Activated T-cell treated with anti-CD3 and anti-CD28 coated beads, Interleukin-2, amount 50 U/mL, for 24 hours (primary cell): Measurements from ENCODE around the gene SLC6A17.

Source experiments
- DNase-seq: peaks from one replicate; pipeline ENCODE4 v3.0.0-alpha.2; 2020
- H3K27ac Mint-ChIP-seq: 2 replicates; pipeline ENCODE4 v1.8.0; 2020; ENCODE audit warnings: mild to moderate bottlenecking, mixed read lengths
- H3K27me3 Mint-ChIP-seq: 2 replicates; pipeline ENCODE4 v1.8.0; 2020; ENCODE audit warnings: mixed read lengths
- H3K36me3 Mint-ChIP-seq: 2 replicates; pipeline ENCODE4 v1.8.0; 2020; ENCODE audit warnings: low read depth, mixed read lengths
- H3K4me1 Mint-ChIP-seq: 2 replicates; pipeline ENCODE4 v1.8.0; 2020; ENCODE audit warnings: low read depth, mixed read lengths
- H3K4me3 Mint-ChIP-seq: 2 replicates; pipeline ENCODE4 v1.8.0; 2020; ENCODE audit warnings: mild to moderate bottlenecking, moderate library complexity, mixed read lengths
- H3K9me3 Mint-ChIP-seq: 2 replicates; pipeline ENCODE4 v1.8.0; 2020; ENCODE audit warnings: mixed read lengths

The SLC6A17 gene

GRCh38 chr1:110210604-110211495 is 60.6 kb downstream of the SLC6A17 start:
- H3K27ac Mint-ChIP-seq = peak overlapping the region; percentile 91
- peaks cover 3% of the 10 kb centered on the region for H3K27me3 Mint-ChIP-seq
- peaks cover 63% of the 10 kb centered on the region for H3K4me1 Mint-ChIP-seq
- DNase-seq = peak; percentile 77
- no peaks in the 10 kb centered on the region for H3K9me3 Mint-ChIP-seq
- peaks cover 6% of the 10 kb centered on the region for H3K36me3 Mint-ChIP-seq
- peak overlapping the region; percentile 86 for H3K4me3 Mint-ChIP-seq

- peaks cover 71% of the 10 kb centered on the region for H3K4me1 Mint-ChIP-seq
- no peak for DNase-seq
Measured at GRCh38 chr1:110211496-110212168, 61.3 kb downstream of the SLC6A17 start.

DNA sequence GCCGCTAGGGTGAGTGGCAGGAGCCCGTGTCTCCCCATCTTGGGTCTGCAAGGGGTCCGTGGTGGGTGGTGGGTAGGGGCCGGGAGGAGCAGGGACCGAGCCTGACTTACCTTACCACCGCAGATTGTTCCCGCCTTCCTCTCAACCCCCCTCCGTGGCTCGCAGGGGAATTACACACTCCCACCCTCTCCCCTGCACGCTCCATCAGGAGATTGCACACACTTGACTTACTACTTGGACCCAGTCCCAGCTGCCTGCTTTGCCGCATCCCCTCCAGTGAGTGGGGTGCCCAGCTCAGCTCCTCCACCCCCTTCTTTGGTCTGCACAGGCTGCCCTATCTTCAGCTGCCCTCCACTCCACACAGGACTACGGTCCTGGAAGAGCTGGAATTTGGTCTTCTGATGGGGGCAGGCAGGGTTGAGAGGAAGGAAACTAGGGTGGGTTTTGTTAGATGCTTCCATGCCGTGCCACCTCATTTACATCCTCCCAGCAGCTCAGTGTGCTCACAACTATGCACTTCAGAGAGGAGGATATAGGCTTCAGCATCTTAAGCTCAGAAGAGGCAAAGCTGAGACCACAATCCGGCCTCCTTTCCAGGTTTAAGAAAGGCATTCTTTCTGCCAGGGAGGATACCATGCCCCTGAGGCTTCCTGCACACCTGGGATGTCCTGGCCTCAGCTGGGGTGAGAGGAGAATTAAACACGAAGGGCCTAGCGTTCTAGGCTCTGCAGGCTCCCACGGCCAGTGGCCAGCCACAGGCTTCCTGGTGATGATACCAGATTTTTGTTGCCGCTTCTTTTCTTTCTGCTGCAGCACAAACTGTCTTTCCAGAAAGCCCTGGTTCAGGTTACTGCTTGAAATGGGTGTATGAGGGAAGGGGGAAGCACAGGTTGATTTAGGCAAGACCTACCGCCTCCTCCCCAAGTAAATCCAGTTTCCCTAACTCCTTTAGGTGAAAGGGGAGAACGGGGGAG is 62.2 kb downstream of the SLC6A17 start:
- Mint-ChIP-seq H3K27ac (peak overlapping the region; percentile 69), H3K4me3 (peak overlapping the region; percentile 77), H3K36me3 (peaks cover 15% of the 10 kb centered on the region), H3K27me3 (peaks cover 3% of the 10 kb centered on the region), H3K9me3 (no peaks in the 10 kb centered on the region), H3K4me1 (peaks cover 74% of the 10 kb centered on the region)
- DNase-seq = no peak

More at GRCh38 chr1:110211496-110212168, 61.3 kb downstream of the SLC6A17 start:
- no peaks in the 10 kb centered on the region for H3K9me3 Mint-ChIP-seq
- H3K27me3 Mint-ChIP-seq = peaks cover 3% of the 10 kb centered on the region
- peaks cover 10% of the 10 kb centered on the region for H3K36me3 Mint-ChIP-seq
- peak overlapping the region; percentile 91 for H3K27ac Mint-ChIP-seq
- H3K4me3 Mint-ChIP-seq = peak overlapping the region; percentile 86

DNA sequence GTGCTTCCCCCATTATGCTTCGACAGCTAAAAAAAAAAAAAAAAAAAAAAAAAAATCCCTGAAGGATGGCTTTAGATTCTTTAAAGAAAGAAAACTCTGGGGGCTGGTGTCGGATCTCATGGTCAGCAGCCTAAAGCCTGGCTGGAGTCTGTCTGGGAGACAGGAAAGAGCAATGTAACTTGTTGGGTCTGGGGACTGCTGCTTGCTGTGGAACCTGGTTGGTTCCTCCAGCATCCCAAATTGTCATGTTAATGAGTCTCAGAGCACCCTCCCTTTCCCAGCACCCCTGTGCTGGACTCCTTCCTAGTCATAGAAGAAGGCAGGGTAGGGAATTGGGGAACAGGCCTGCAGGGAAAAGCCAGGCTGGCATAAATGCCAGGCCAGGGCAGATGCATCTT is 62.8 kb downstream of the SLC6A17 start:
- no peak for DNase-seq
- Mint-ChIP-seq H3K27me3 (peaks cover 3% of the 10 kb centered on the region), H3K9me3 (no peaks in the 10 kb centered on the region), H3K4me3 (peak overlapping the region; percentile 77), H3K27ac (peak overlapping the region; percentile 65), H3K4me1 (peaks cover 75% of the 10 kb centered on the region), H3K36me3 (peaks cover 15% of the 10 kb centered on the region)

GRCh38 chr1:110214454-110215404 is 64.4 kb downstream of the SLC6A17 start:
- H3K27ac Mint-ChIP-seq = peak overlapping the region; percentile 81
- H3K27me3 Mint-ChIP-seq = peaks cover 3% of the 10 kb centered on the region
- H3K4me1 Mint-ChIP-seq = peaks cover 64% of the 10 kb centered on the region
- peaks cover 19% of the 10 kb centered on the region for H3K36me3 Mint-ChIP-seq
- no peaks in the 10 kb centered on the region for H3K9me3 Mint-ChIP-seq
- peak overlapping the region; percentile 77 for H3K4me3 Mint-ChIP-seq
- no peak for DNase-seq

- DNase-seq = no peak
- Mint-ChIP-seq H3K4me3 (peak overlapping the region; percentile 33), H3K36me3 (peaks cover 19% of the 10 kb centered on the region), H3K27ac (peak overlapping the region; percentile 65), H3K4me1 (peaks cover 63% of the 10 kb centered on the region), H3K9me3 (no peaks in the 10 kb centered on the region), H3K27me3 (peaks cover 3% of the 10 kb centered on the region)
Measured at GRCh38 chr1:110215621-110216515, 65.6 kb downstream of the SLC6A17 start.

GRCh38 chr1:110216844-110217444 is 66.7 kb downstream of the SLC6A17 start:
- Mint-ChIP-seq H3K4me1 (peaks cover 61% of the 10 kb centered on the region), H3K36me3 (peaks cover 16% of the 10 kb centered on the region), H3K27ac (peak overlapping the region; percentile 65), H3K27me3 (peaks cover 3% of the 10 kb centered on the region), H3K9me3 (no peaks in the 10 kb centered on the region), H3K4me3 (peak overlapping the region; percentile 33)
- DNase-seq = no peak

DNA sequence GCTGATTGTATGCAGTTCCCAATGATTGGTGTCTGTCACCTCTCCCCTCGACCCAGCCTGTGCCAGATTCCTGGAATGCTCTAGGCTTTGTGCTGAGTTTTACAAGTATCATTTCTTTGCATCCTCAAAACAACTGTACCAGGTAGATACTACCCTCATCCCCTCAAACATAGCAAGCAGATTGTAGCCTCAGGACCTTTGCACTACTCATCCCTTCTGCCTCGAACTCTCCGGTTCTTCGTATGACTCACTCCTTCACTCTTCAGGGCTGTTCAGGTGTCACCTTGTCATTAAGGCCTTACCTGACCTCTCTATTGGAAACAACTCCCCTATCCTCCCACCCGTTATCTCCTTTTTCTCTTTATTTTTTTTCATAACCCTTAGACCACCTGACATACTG is 67.8 kb downstream of the SLC6A17 start:
- H3K36me3 Mint-ChIP-seq = peaks cover 19% of the 10 kb centered on the region

DNA sequence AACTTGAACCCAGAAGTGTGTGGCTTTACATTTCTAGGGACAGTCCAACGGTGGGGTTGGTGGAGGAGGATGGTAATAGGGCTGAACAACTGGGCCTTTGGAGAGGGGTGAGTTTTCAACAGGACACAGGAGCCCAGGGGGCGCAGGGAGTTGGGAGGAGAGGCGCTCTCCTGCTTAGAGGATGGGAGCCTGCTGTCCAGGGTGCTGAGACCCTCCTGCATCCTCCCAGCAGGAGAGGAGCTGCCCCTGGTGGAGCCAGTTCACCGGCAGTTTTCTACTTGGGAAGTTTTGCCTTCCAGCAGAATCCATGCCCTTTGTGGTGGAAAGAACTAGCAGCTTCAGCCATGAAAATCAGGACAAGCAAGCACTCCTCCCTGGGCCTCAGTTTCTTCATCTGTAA is 68.4 kb downstream of the SLC6A17 start:
- H3K27ac Mint-ChIP-seq = no peak overlapping the region
- no peak for DNase-seq
- no peaks in the 10 kb centered on the region for H3K27me3 Mint-ChIP-seq

More for the DNA sequence above, 67.8 kb downstream of the SLC6A17 start:
- Mint-ChIP-seq H3K4me3 (no peak overlapping the region), H3K27ac (peak overlapping the region; percentile 28), H3K27me3 (no peaks in the 10 kb centered on the region), H3K9me3 (no peaks in the 10 kb centered on the region), H3K4me1 (peaks cover 53% of the 10 kb centered on the region)
- DNase-seq = no peak

GRCh38 chr1:110220324-110220723 is 70.0 kb downstream of the SLC6A17 start:
- DNase-seq = no peak
- Mint-ChIP-seq H3K27me3 (no peaks in the 10 kb centered on the region), H3K4me3 (no peak overlapping the region), H3K27ac (no peak overlapping the region), H3K36me3 (peaks cover 31% of the 10 kb centered on the region), H3K9me3 (no peaks in the 10 kb centered on the region), H3K4me1 (peaks cover 32% of the 10 kb centered on the region)

More for the DNA sequence above, 68.4 kb downstream of the SLC6A17 start:
- Mint-ChIP-seq H3K4me1 (peaks cover 47% of the 10 kb centered on the region), H3K9me3 (no peaks in the 10 kb centered on the region), H3K4me3 (no peak overlapping the region), H3K36me3 (peaks cover 24% of the 10 kb centered on the region)

GRCh38 chr1:110221119-110221518 is 70.8 kb downstream of the SLC6A17 start:
- DNase-seq = no peak
- peaks cover 31% of the 10 kb centered on the region for H3K36me3 Mint-ChIP-seq
- H3K27me3 Mint-ChIP-seq = no peaks in the 10 kb centered on the region
- no peak overlapping the region for H3K27ac Mint-ChIP-seq
- H3K4me3 Mint-ChIP-seq = no peak overlapping the region
- peaks cover 24% of the 10 kb centered on the region for H3K4me1 Mint-ChIP-seq
- H3K9me3 Mint-ChIP-seq = no peaks in the 10 kb centered on the region

DNA sequence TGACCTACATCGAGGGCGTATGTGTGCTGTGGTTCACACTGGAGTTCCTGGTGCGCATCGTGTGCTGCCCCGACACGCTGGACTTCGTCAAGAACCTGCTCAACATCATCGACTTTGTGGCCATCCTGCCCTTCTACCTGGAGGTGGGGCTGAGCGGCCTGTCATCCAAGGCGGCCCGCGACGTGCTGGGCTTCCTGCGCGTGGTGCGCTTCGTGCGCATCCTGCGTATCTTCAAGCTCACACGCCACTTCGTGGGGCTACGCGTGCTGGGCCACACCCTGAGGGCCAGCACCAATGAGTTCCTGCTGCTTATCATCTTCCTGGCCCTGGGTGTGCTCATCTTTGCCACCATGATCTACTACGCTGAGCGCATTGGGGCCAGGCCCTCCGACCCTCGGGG is 72.8 kb downstream of the SLC6A17 start:
- Mint-ChIP-seq H3K4me1 (peaks cover 4% of the 10 kb centered on the region), H3K27ac (no peak overlapping the region), H3K36me3 (peaks cover 38% of the 10 kb centered on the region), H3K4me3 (no peak overlapping the region), H3K27me3 (no peaks in the 10 kb centered on the region), H3K9me3 (no peaks in the 10 kb centered on the region)
- no peak for DNase-seq
